Thyroid gland (tissue), 4 donors: ENCODE data around the gene PCDH15. TPM values are rescaled to one million over a fixed set of nuclear protein-coding genes. Genes with fewer than 3 reads are reported as not detected.
"Not testable (repeated sequence)": the region's sequence is repeated elsewhere in the genome, so short reads cannot be mapped to it uniquely, and the experiment has no call there.

Experiments
- DNase-seq, 2 donors: peaks; one replicate each; pipeline ENCODE4 v3.0.0-alpha.2; 2019
- H3K27ac ChIP-seq, 3 donors: fragments of 200-600 bp; sonication (generic); 1 replicate in 2 of 3; 2 replicates in 1 of 3; pipeline ENCODE4 v1.5.1; 2016 to 2019; ENCODE audit warnings: mild to moderate bottlenecking in 1 of 3, moderate library complexity in 1 of 3
- H3K27me3 ChIP-seq: fragments of 200-600 bp; sonication (generic); one replicate; pipeline ENCODE4 v1.5.1; 2019
- H3K36me3 ChIP-seq, 2 donors: fragments of 200-600 bp; sonication (generic); one replicate each; pipeline ENCODE4 v1.5.1; 2016 to 2019
- H3K4me1 ChIP-seq, 2 donors: fragments of 200-600 bp; sonication (generic); one replicate each; pipeline ENCODE4 v1.5.1; 2017 to 2019
- H3K4me3 ChIP-seq, 3 donors: fragments of 200-600 bp; sonication (generic); replicated peaks in 1 of 3; 1 replicate in 2 of 3; 2 replicates in 1 of 3; pipeline ENCODE4 v1.5.1; 2016; ENCODE audit warnings: mild to moderate bottlenecking in 1 of 3
- H3K9me3 ChIP-seq: fragments of 200-600 bp; sonication (generic); one replicate; pipeline ENCODE4 v1.5.1; 2017
- CTCF ChIP-seq, 6 experiments: fragments of 200-600 bp in 3 of 6; fragments of 450-650 bp in 3 of 6; sonication (generic) in 3 of 6; IDR thresholded peaks; one replicate each; pipeline ENCODE4 v1.5.1; 2016 to 2019; ENCODE audit warnings: antibody characterized with exemption in 6 of 6, mild to moderate bottlenecking in 2 of 6, inconsistent platforms in 1 of 6, moderate library complexity in 1 of 6
- POLR2A ChIP-seq, 2 donors: fragments of 450-650 bp; IDR thresholded peaks; one replicate each; pipeline ENCODE4 v1.6.1; 2017; ENCODE audit warnings: antibody characterized with exemption in 2 of 2, mild to moderate bottlenecking in 2 of 2, moderate library complexity in 1 of 2
- WGBS, 2 donors: methylation state at CpG; one replicate each; pipeline ENCODE4 v1.1.5; 2017; 5-methylcytosine and 5-hydroxymethylcytosine counted together
- intact Hi-C: fragments of 100-400 bp; cut with DNase I; formaldehyde crosslinking; loops from one replicate; pipeline ENCODE4 v1.15.1; 2023
- total RNA-seq, 4 donors: library from RNA; depleted of rRNA; stranded (reverse); fragments of >200 nt; gene quantifications; one replicate each; pipeline ENCODE4 v1.2.3, GENCODE V29; 2016

The PCDH15 gene
- total RNA-seq, 4 donors from 2014 or later: not detected

- WGBS, 2 donors: 79 to 86% methylated on average over 2 to 4 of the region's 4 CpGs
- intact Hi-C loops: no loop called here
- no peak overlapping the region for H3K27ac ChIP-seq
- no peak for TF ChIP-seq CTCF (IDR thresholded peaks at IDR 0.05)
- TF ChIP-seq POLR2A (IDR thresholded peaks at IDR 0.05): no peak
- no peak for DNase-seq
- no peaks in the 10 kb centered on the region for H3K4me1 ChIP-seq
- H3K27me3 ChIP-seq: no peaks in the 10 kb centered on the region
- H3K4me3 ChIP-seq: no peak overlapping the region
- H3K36me3 ChIP-seq: no peaks in the 10 kb centered on the region
- no peaks in the 10 kb centered on the region for H3K9me3 ChIP-seq
Measured at GRCh38 chr10:53952698-53953630, 848.1 kb downstream of the PCDH15 start.

DNA sequence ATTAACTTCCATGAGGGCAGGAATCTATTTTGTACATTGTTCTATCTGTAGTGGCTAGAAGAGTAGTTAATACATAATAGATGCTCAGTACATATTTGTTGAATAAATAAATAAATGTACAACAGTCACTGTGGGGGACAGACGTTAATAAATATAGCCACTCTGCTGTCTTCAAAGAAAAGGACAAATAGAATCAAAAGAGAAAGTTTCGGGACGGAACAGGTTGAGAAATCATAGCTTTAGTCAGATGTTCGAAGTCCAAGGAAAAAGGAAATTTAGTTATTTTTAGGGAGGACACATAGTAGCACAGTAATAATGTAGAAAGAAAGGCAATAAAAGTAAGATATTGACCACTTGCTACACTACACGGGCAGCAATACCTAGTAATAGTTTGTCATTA is 861.4 kb downstream of the PCDH15 start:
- intact Hi-C loops: no loop called here
- Histone ChIP-seq H3K36me3 (no peaks in the 10 kb centered on the region), H3K4me1 (no peaks in the 10 kb centered on the region), H3K9me3 (no peaks in the 10 kb centered on the region), H3K27me3 (no peaks in the 10 kb centered on the region), H3K27ac (no peak overlapping the region), H3K4me3 (no peak overlapping the region)
- no peak for TF ChIP-seq POLR2A (IDR thresholded peaks at IDR 0.05)
- no peak for TF ChIP-seq CTCF (IDR thresholded peaks at IDR 0.05)
- no peak for DNase-seq
- 92 to 94% methylated on average over 5 of the region's 5 CpGs for WGBS, 2 donors

- DNase-seq: no peak
- Histone ChIP-seq H3K27ac (no peak overlapping the region), H3K4me3 (no peak overlapping the region), H3K27me3 (no peaks in the 10 kb centered on the region), H3K4me1 (no peaks in the 10 kb centered on the region), H3K9me3 (no peaks in the 10 kb centered on the region), H3K36me3 (no peaks in the 10 kb centered on the region)
- intact Hi-C loops: no loop called here
- TF ChIP-seq CTCF (IDR thresholded peaks at IDR 0.05) (no peak), POLR2A (IDR thresholded peaks at IDR 0.05) (no peak)
- 59 to 67% methylated on average over 3 of the region's 3 CpGs for WGBS, 2 donors
Measured at GRCh38 chr10:53930648-53931047, 870.4 kb downstream of the PCDH15 start.

GRCh38 chr10:53924051-53924700 is 876.9 kb downstream of the PCDH15 start:
- intact Hi-C loops, H3K27me3 ChIP-seq, H3K4me3 ChIP-seq, H3K36me3 ChIP-seq, H3K9me3 ChIP-seq, H3K27ac ChIP-seq, DNase-seq: not testable (repeated sequence)
- WGBS, 2 donors: 92% methylated on average over 17 to 29 of the region's 34 CpGs
- H3K4me1 ChIP-seq: peaks cover 7 to 12% of the 10 kb centered on the region in 2 donors

DNA sequence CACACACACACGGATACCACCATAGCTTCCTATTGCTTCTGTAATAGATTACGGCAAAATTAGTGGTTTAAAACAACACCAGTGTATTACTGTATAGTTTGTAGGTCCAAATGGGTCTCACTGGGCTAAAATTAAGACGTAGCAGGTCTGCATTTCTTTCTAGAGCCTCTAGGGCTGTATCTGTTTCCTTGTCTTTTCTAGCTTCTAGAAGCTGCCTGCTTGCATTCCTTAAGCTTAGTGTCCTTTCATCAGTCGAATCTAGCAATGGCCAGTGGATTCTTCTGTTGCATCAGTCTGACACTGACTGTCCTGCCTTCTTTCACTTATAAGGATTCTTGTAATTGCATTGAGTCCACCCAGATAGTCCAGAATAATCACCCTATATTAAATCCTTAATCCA is 882.3 kb downstream of the PCDH15 start:
- Histone ChIP-seq H3K27ac (no peak overlapping the region), H3K4me1 (peaks cover 7 to 12% of the 10 kb centered on the region in 2 donors), H3K9me3 (no peaks in the 10 kb centered on the region), H3K27me3 (no peaks in the 10 kb centered on the region), H3K36me3 (no peaks in the 10 kb centered on the region), H3K4me3 (no peak overlapping the region)
- TF ChIP-seq POLR2A (IDR thresholded peaks at IDR 0.05) (no peak), CTCF (IDR thresholded peaks at IDR 0.05) (no peak)
- intact Hi-C loops: no loop called here
- WGBS, 2 donors: 74 to 79% methylated on average over 4 of the region's 4 CpGs
- DNase-seq: no peak
